HEK293 (cell line): ENCODE results near the gene AGRN.

Experiments
- GFI1B ChIP-seq: fragments of 450-650 bp; formaldehyde crosslinking; IDR thresholded peaks from 2 replicates; pipeline ENCODE4 v1.5.1; 2016; ENCODE audit warnings: missing biosample characterization, missing genetic modification characterization
- GLIS2 ChIP-seq: fragments of 450-650 bp; formaldehyde crosslinking; IDR thresholded peaks from 2 replicates; pipeline ENCODE4 v1.5.1; 2016; ENCODE audit warnings: missing biosample characterization, missing genetic modification characterization
- KLF7 ChIP-seq: fragments of 450-650 bp; formaldehyde crosslinking; IDR thresholded peaks from 2 replicates; pipeline ENCODE4 v1.5.1; 2016; ENCODE audit warnings: missing biosample characterization, missing genetic modification characterization, borderline replicate concordance
- MYNN ChIP-seq: fragments of 450-650 bp; formaldehyde crosslinking; IDR thresholded peaks from 2 replicates; pipeline ENCODE4 v1.5.1; 2016; ENCODE audit warnings: missing biosample characterization, missing genetic modification characterization, borderline replicate concordance
- PATZ1 ChIP-seq: fragments of 450-650 bp; formaldehyde crosslinking; IDR thresholded peaks from 2 replicates; pipeline ENCODE4 v1.5.1; 2016; ENCODE audit warnings: missing biosample characterization, missing genetic modification characterization
- ZBTB21 ChIP-seq: fragments of 450-650 bp; formaldehyde crosslinking; IDR thresholded peaks from 2 replicates; pipeline ENCODE4 v1.5.1; 2017; ENCODE audit warnings: missing biosample characterization, missing genetic modification characterization
- ZFP37 ChIP-seq: fragments of 450-650 bp; formaldehyde crosslinking; IDR thresholded peaks from 2 replicates; pipeline ENCODE4 v1.5.1; 2016; ENCODE audit warnings: missing biosample characterization, missing genetic modification characterization
- ZNF10 ChIP-seq: fragments of 450-650 bp; formaldehyde crosslinking; IDR thresholded peaks from 2 replicates; pipeline ENCODE4 v1.5.1; 2017; ENCODE audit warnings: missing biosample characterization, missing genetic modification characterization
- ZNF214 ChIP-seq: fragments of 450-650 bp; formaldehyde crosslinking; IDR thresholded peaks from 2 replicates; pipeline ENCODE4 v1.5.1; 2017; ENCODE audit warnings: missing biosample characterization, mild to moderate bottlenecking, missing genetic modification characterization, borderline replicate concordance
- ZNF404 ChIP-seq: fragments of 450-650 bp; formaldehyde crosslinking; IDR thresholded peaks from 2 replicates; pipeline ENCODE4 v1.5.1; 2017; ENCODE audit warnings: missing biosample characterization, missing genetic modification characterization
- ZNF433 ChIP-seq: fragments of 450-650 bp; formaldehyde crosslinking; IDR thresholded peaks from 2 replicates; pipeline ENCODE4 v1.5.1; 2016; ENCODE audit warnings: missing biosample characterization, missing genetic modification characterization, low read depth
- ZNF473 ChIP-seq: fragments of 450-650 bp; formaldehyde crosslinking; IDR thresholded peaks from 2 replicates; pipeline ENCODE4 v1.5.1; 2017; ENCODE audit warnings: missing biosample characterization, missing genetic modification characterization
- ZNF548 ChIP-seq: fragments of 450-650 bp; formaldehyde crosslinking; IDR thresholded peaks from 2 replicates; pipeline ENCODE4 v1.5.1; 2016; ENCODE audit warnings: missing biosample characterization, missing genetic modification characterization
- ZNF555 ChIP-seq: fragments of 450-650 bp; formaldehyde crosslinking; conservative IDR thresholded peaks from 2 replicates; pipeline ENCODE4 v1.5.1; 2017; ENCODE audit warnings: missing biosample characterization, mild to moderate bottlenecking, missing genetic modification characterization, inconsistent platforms
- ZNF561 ChIP-seq: fragments of 450-650 bp; IDR thresholded peaks from 2 replicates; pipeline ENCODE4 v1.5.1; 2018; ENCODE audit warnings: missing biosample characterization, missing genetic modification characterization, borderline replicate concordance
- ZNF621 ChIP-seq: fragments of 450-650 bp; formaldehyde crosslinking; IDR thresholded peaks from 2 replicates; pipeline ENCODE4 v1.5.1; 2017; ENCODE audit warnings: missing biosample characterization, missing genetic modification characterization
- ZNF658 ChIP-seq: fragments of 450-650 bp; formaldehyde crosslinking; IDR thresholded peaks from 2 replicates; pipeline ENCODE4; 2016; ENCODE audit warnings: missing biosample characterization, missing genetic modification characterization
- ZNF777 ChIP-seq: fragments of 450-650 bp; formaldehyde crosslinking; IDR thresholded peaks from 2 replicates; pipeline ENCODE4 v1.5.1; 2017; ENCODE audit warnings: missing biosample characterization, missing genetic modification characterization, borderline replicate concordance
- ZXDB ChIP-seq: fragments of 450-650 bp; formaldehyde crosslinking; IDR thresholded peaks from 2 replicates; pipeline ENCODE4 v1.5.1; 2016; ENCODE audit warnings: missing biosample characterization, missing genetic modification characterization
- TF ChIP-seq, protein P1 (sequence below): fragments of 450-650 bp; formaldehyde crosslinking; IDR thresholded peaks from 2 replicates; pipeline ENCODE4 v1.5.1; 2017; ENCODE audit warnings: missing biosample characterization, missing genetic modification characterization
- TF ChIP-seq, protein P2 (sequence below): fragments of 450-650 bp; formaldehyde crosslinking; IDR thresholded peaks from 2 replicates; pipeline ENCODE4 v1.5.1; 2016; ENCODE audit warnings: missing biosample characterization, missing genetic modification characterization
- TF ChIP-seq, protein P3 (sequence below): fragments of 450-650 bp; formaldehyde crosslinking; IDR thresholded peaks from 2 replicates; pipeline ENCODE4 v1.5.1; 2017; ENCODE audit warnings: missing biosample characterization, missing genetic modification characterization
- TF ChIP-seq, protein P4 (sequence below): fragments of 450-650 bp; formaldehyde crosslinking; IDR thresholded peaks from 2 replicates; pipeline ENCODE4 v1.5.1; 2016; ENCODE audit warnings: missing biosample characterization, missing genetic modification characterization
- TF ChIP-seq, protein P5 (sequence below): fragments of 450-650 bp; formaldehyde crosslinking; IDR thresholded peaks from 2 replicates; pipeline ENCODE4 v1.5.1; 2016; ENCODE audit warnings: missing biosample characterization, missing genetic modification characterization

AGRN gene

DNA sequence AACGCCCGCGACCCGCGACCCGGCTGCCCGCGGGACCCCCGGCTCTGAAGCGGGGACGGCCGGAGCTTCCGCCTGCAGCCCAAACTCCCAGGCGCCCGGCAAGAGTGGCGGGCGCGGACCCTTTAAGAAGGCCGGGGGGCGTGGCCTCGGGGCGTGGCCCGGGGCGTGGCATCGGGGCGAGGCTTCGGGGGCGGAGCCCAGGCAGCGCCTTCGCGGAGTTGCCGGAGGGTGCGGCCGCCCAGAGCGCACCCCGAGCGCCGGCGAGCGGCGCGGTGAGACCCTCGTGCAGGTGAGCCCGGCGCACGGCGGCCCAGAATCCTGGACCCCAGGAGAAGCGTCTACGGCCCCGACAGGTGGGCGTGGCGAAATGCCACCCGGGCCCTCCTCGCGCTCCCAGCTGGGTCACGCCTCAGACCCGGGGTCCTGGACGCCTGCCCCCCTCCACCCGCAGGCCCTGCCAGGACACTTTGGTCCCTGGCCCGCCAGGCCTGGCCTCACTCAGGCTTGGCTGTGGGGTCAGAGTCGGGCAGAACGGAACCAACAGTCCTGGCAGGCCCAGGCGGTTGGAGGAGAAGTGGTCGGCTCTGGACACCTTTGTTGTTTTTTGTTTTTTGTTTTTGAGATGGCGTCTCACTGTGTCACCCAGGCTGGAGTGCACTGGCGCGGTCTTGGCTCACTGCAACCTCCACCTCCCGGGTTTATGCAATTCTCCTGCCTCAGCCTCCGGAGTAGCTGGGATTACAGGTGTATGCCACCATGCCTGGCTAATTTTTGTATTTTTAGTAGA, 39.8 kb downstream of the AGRN start (continued):
- TF ChIP-seq, protein P1, sequence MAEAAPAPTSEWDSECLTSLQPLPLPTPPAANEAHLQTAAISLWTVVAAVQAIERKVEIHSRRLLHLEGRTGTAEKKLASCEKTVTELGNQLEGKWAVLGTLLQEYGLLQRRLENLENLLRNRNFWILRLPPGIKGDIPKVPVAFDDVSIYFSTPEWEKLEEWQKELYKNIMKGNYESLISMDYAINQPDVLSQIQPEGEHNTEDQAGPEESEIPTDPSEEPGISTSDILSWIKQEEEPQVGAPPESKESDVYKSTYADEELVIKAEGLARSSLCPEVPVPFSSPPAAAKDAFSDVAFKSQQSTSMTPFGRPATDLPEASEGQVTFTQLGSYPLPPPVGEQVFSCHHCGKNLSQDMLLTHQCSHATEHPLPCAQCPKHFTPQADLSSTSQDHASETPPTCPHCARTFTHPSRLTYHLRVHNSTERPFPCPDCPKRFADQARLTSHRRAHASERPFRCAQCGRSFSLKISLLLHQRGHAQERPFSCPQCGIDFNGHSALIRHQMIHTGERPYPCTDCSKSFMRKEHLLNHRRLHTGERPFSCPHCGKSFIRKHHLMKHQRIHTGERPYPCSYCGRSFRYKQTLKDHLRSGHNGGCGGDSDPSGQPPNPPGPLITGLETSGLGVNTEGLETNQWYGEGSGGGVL: no peak
- TF ChIP-seq ZNF561 (peak; percentile 41; the same call in 1 of the 2 replicates), ZNF777 (peak; percentile 73; the same call in 1 of the 2 replicates), ZNF473 (tag by site-specific recombination) (no peak), ZNF404 (tag by site-specific recombination) (no peak), ZNF555 (no peak), ZNF10 (tag by site-specific recombination) (no peak), ZNF658 (tag by site-specific recombination) (no peak), ZBTB21 (tag by site-specific recombination) (no peak), ZXDB (tag by site-specific recombination) (no peak), GFI1B (tag by site-specific recombination) (no peak), ZNF214 (tag by site-specific recombination) (no peak), PATZ1 (tag by site-specific recombination) (0 out of 2 replicates have a peak, but pooled peaks have one; percentile 33), ZNF548 (tag by site-specific recombination) (no peak), ZNF621 (tag by site-specific recombination) (no peak), ZNF433 (tag by site-specific recombination) (no peak), GLIS2 (tag by site-specific recombination) (peak; percentile 12; the same call in 1 of the 2 replicates), KLF7 (tag by site-specific recombination) (0 out of 2 replicates have a peak, but pooled peaks have one; percentile 46), ZFP37 (tag by site-specific recombination) (no peak), MYNN (no peak)
- TF ChIP-seq, protein P2, sequence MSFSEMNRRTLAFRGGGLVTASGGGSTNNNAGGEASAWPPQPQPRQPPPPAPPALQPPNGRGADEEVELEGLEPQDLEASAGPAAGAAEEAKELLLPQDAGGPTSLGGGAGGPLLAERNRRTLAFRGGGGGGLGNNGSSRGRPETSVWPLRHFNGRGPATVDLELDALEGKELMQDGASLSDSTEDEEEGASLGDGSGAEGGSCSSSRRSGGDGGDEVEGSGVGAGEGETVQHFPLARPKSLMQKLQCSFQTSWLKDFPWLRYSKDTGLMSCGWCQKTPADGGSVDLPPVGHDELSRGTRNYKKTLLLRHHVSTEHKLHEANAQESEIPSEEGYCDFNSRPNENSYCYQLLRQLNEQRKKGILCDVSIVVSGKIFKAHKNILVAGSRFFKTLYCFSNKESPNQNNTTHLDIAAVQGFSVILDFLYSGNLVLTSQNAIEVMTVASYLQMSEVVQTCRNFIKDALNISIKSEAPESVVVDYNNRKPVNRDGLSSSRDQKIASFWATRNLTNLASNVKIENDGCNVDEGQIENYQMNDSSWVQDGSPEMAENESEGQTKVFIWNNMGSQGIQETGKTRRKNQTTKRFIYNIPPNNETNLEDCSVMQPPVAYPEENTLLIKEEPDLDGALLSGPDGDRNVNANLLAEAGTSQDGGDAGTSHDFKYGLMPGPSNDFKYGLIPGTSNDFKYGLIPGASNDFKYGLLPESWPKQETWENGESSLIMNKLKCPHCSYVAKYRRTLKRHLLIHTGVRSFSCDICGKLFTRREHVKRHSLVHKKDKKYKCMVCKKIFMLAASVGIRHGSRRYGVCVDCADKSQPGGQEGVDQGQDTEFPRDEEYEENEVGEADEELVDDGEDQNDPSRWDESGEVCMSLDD: peak; percentile 36; the same call in 1 of the 2 replicates
- TF ChIP-seq, protein P3, sequence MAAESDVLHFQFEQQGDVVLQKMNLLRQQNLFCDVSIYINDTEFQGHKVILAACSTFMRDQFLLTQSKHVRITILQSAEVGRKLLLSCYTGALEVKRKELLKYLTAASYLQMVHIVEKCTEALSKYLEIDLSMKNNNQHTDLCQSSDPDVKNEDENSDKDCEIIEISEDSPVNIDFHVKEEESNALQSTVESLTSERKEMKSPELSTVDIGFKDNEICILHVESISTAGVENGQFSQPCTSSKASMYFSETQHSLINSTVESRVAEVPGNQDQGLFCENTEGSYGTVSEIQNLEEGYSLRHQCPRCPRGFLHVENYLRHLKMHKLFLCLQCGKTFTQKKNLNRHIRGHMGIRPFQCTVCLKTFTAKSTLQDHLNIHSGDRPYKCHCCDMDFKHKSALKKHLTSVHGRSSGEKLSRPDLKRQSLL (tag by site-specific recombination): no peak
- TF ChIP-seq, protein P4, sequence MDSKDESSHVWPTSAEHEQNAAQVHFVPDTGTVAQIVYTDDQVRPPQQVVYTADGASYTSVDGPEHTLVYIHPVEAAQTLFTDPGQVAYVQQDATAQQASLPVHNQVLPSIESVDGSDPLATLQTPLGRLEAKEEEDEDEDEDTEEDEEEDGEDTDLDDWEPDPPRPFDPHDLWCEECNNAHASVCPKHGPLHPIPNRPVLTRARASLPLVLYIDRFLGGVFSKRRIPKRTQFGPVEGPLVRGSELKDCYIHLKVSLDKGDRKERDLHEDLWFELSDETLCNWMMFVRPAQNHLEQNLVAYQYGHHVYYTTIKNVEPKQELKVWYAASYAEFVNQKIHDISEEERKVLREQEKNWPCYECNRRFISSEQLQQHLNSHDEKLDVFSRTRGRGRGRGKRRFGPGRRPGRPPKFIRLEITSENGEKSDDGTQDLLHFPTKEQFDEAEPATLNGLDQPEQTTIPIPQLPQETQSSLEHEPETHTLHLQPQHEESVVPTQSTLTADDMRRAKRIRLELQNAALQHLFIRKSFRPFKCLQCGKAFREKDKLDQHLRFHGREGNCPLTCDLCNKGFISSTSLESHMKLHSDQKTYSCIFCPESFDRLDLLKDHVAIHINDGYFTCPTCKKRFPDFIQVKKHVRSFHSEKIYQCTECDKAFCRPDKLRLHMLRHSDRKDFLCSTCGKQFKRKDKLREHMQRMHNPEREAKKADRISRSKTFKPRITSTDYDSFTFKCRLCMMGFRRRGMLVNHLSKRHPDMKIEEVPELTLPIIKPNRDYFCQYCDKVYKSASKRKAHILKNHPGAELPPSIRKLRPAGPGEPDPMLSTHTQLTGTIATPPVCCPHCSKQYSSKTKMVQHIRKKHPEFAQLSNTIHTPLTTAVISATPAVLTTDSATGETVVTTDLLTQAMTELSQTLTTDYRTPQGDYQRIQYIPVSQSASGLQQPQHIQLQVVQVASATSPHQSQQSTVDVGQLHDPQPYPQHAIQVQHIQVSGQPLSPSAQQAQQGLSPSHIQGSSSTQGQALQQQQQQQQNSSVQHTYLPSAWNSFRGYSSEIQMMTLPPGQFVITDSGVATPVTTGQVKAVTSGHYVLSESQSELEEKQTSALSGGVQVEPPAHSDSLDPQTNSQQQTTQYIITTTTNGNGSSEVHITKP: no peak
- TF ChIP-seq, protein P5, sequence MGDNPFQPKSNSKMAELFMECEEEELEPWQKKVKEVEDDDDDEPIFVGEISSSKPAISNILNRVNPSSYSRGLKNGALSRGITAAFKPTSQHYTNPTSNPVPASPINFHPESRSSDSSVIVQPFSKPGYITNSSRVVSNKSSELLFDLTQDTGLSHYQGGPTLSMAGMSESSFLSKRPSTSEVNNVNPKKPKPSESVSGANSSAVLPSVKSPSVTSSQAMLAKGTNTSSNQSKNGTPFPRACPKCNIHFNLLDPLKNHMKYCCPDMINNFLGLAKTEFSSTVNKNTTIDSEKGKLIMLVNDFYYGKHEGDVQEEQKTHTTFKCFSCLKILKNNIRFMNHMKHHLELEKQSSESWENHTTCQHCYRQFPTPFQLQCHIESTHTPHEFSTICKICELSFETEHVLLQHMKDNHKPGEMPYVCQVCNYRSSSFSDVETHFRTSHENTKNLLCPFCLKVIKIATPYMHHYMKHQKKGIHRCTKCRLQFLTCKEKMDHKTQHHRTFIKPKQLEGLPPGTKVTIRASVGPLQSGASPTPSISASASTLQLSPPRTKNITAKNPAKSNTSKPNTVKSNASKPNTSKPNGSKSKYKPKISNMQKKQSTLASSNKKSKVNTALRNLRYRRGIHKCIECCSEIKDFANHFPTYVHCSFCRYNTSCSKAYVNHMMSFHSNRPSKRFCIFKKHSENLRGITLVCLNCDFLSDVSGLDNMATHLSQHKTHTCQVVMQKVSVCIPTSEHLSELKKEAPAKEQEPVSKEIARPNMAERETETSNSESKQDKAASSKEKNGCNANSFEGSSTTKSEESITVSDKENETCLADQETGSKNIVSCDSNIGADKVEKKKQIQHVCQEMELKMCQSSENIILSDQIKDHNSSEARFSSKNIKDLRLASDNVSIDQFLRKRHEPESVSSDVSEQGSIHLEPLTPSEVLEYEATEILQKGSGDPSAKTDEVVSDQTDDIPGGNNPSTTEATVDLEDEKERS (tag by site-specific recombination): no peak
